HEK293 (cell line): Measurements from ENCODE around the gene MPG.

Source experiments
- FEZF1 ChIP-seq: fragments of 450-650 bp; formaldehyde crosslinking; IDR thresholded peaks from 2 replicates; pipeline ENCODE4 v1.5.1; 2016; ENCODE audit warnings: missing biosample characterization, missing genetic modification characterization
- GLI2 ChIP-seq: fragments of 450-650 bp; formaldehyde crosslinking; IDR thresholded peaks from 2 replicates; pipeline ENCODE4; 2017; ENCODE audit warnings: missing biosample characterization, missing genetic modification characterization, low read depth, borderline replicate concordance
- PATZ1 ChIP-seq: fragments of 450-650 bp; formaldehyde crosslinking; IDR thresholded peaks from 2 replicates; pipeline ENCODE4 v1.5.1; 2016; ENCODE audit warnings: missing biosample characterization, missing genetic modification characterization
- YY2 ChIP-seq: fragments of 450-650 bp; formaldehyde crosslinking; IDR thresholded peaks from 2 replicates; pipeline ENCODE4 v1.5.1; 2016; ENCODE audit warnings: missing biosample characterization, missing genetic modification characterization
- ZBTB49 ChIP-seq: fragments of 450-650 bp; formaldehyde crosslinking; IDR thresholded peaks from 2 replicates; pipeline ENCODE4 v1.5.1; 2016; ENCODE audit warnings: missing biosample characterization, missing genetic modification characterization, low read depth
- ZNF157 ChIP-seq: fragments of 450-650 bp; formaldehyde crosslinking; IDR thresholded peaks from 2 replicates; pipeline ENCODE4 v1.5.1; 2016; ENCODE audit warnings: missing biosample characterization, missing genetic modification characterization
- ZNF302 ChIP-seq: fragments of 450-650 bp; formaldehyde crosslinking; IDR thresholded peaks from 2 replicates; pipeline ENCODE4 v1.5.1; 2016; ENCODE audit warnings: missing biosample characterization, missing genetic modification characterization, low read depth
- ZNF324 ChIP-seq: fragments of 450-650 bp; formaldehyde crosslinking; IDR thresholded peaks from 2 replicates; pipeline ENCODE4 v1.5.1; 2016; ENCODE audit warnings: missing biosample characterization, missing genetic modification characterization
- ZNF394 ChIP-seq: fragments of 450-650 bp; formaldehyde crosslinking; IDR thresholded peaks from 2 replicates; pipeline ENCODE4 v1.5.1; 2016; ENCODE audit warnings: missing biosample characterization, missing genetic modification characterization, mild to moderate bottlenecking, moderate library complexity, borderline replicate concordance
- ZNF580 ChIP-seq: fragments of 450-650 bp; formaldehyde crosslinking; IDR thresholded peaks from 2 replicates; pipeline ENCODE4 v1.5.1; 2016; ENCODE audit warnings: missing biosample characterization, missing genetic modification characterization
- ZNF658 ChIP-seq: fragments of 450-650 bp; formaldehyde crosslinking; IDR thresholded peaks from 2 replicates; pipeline ENCODE4; 2016; ENCODE audit warnings: missing biosample characterization, missing genetic modification characterization
- TF ChIP-seq, protein P1 (sequence below): fragments of 450-650 bp; formaldehyde crosslinking; IDR thresholded peaks from 2 replicates; pipeline ENCODE4 v1.5.1; 2016; ENCODE audit warnings: missing biosample characterization, missing genetic modification characterization

DNA sequence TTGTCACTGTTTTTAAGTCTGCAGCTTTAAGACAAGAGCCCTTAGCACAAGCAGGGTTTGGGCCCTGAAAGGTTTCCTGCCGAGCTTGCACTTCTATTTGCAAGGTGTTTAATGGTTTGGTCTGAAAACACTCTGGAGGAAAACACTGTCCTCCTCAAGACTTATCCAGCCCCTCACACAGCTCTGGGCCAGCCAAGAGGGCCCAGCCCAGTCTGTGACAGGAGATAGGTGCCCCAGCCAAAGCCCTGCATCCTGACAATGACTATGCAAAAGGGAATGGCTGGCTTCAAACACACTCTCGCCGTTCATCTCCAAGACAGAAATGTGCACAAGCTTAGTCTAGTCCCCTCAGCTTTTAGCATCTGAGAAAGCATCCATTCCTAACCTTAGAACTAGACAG is 26.9 kb downstream of the MPG start:
- TF ChIP-seq PATZ1 (tag by site-specific recombination) (no peak), GLI2 (tag by site-specific recombination) (no peak), ZNF302 (no peak), ZBTB49 (tag by site-specific recombination) (no peak), ZNF580 (tag by site-specific recombination) (no peak), ZNF658 (no peak), ZNF157 (tag by site-specific recombination) (no peak), ZNF324 (tag by site-specific recombination) (no peak), YY2 (tag by site-specific recombination) (no peak), FEZF1 (no peak), ZNF394 (tag by site-specific recombination) (no peak)
- TF ChIP-seq, protein P1, sequence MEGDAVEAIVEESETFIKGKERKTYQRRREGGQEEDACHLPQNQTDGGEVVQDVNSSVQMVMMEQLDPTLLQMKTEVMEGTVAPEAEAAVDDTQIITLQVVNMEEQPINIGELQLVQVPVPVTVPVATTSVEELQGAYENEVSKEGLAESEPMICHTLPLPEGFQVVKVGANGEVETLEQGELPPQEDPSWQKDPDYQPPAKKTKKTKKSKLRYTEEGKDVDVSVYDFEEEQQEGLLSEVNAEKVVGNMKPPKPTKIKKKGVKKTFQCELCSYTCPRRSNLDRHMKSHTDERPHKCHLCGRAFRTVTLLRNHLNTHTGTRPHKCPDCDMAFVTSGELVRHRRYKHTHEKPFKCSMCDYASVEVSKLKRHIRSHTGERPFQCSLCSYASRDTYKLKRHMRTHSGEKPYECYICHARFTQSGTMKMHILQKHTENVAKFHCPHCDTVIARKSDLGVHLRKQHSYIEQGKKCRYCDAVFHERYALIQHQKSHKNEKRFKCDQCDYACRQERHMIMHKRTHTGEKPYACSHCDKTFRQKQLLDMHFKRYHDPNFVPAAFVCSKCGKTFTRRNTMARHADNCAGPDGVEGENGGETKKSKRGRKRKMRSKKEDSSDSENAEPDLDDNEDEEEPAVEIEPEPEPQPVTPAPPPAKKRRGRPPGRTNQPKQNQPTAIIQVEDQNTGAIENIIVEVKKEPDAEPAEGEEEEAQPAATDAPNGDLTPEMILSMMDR = no peak
